ENCODE results near the gene ADORA2B.
A peak's percentile ranks its signal among the peaks of the same experiment; 100 is the strongest.

Gene ADORA2B

GRCh38 chr17:15966183-15966878 is 21.4 kb downstream of the ADORA2B start:
- TF ChIP-seq CTCF (IDR thresholded peaks at IDR 0.05; ENCODE audit: control insufficient read depth, extremely low read depth, insufficient read depth): no peak
- DNase-seq (ENCODE audit: low read depth): peak; percentile 78
- H3K4me3 ChIP-seq (ENCODE audit: low read depth, low read length): peak overlapping the region; percentile 6; the same call in 1 of the 2 replicates

GRCh38 chr17:15966879-15967248 is 21.9 kb downstream of the ADORA2B start:
- DNase-seq (ENCODE audit: low read depth): no peak
- TF ChIP-seq CTCF (IDR thresholded peaks at IDR 0.05; ENCODE audit: control insufficient read depth, extremely low read depth, insufficient read depth): no peak
- peak overlapping the region; percentile 6; the same call in 1 of the 2 replicates for H3K4me3 ChIP-seq (ENCODE audit: low read depth, low read length)

- DNase-seq (ENCODE audit: low read depth): no peak
- TF ChIP-seq CTCF (IDR thresholded peaks at IDR 0.05; ENCODE audit: control insufficient read depth, extremely low read depth, insufficient read depth): no peak
- H3K4me3 ChIP-seq (ENCODE audit: low read depth, low read length): no peak overlapping the region
Measured at GRCh38 chr17:15967706-15968399, 22.9 kb downstream of the ADORA2B start.

GRCh38 chr17:15969463-15969862 is 24.5 kb downstream of the ADORA2B start:
- no peak for TF ChIP-seq CTCF (IDR thresholded peaks at IDR 0.05; ENCODE audit: control insufficient read depth, extremely low read depth, insufficient read depth)
- no peak overlapping the region for H3K4me3 ChIP-seq (ENCODE audit: low read depth, low read length)
- no peak for DNase-seq (ENCODE audit: low read depth)

- TF ChIP-seq CTCF (IDR thresholded peaks at IDR 0.05; ENCODE audit: control insufficient read depth, extremely low read depth, insufficient read depth): no peak
- H3K4me3 ChIP-seq (ENCODE audit: low read depth, low read length): no peak overlapping the region
- no peak for DNase-seq (ENCODE audit: low read depth)
Measured at GRCh38 chr17:15970500-15970899, 25.6 kb downstream of the ADORA2B start.

- TF ChIP-seq CTCF (IDR thresholded peaks at IDR 0.05; ENCODE audit: control insufficient read depth, extremely low read depth, insufficient read depth): no peak
- no peak for DNase-seq (ENCODE audit: low read depth)
Measured at GRCh38 chr17:15971098-15971678, 26.3 kb downstream of the ADORA2B start.

More at GRCh38 chr17:15971098-15971678, 26.3 kb downstream of the ADORA2B start:
- H3K4me3 ChIP-seq (ENCODE audit: low read depth, low read length): no peak overlapping the region
